Measurements from ENCODE around the gene KISS1. TPM values are rescaled to one million over a fixed set of nuclear protein-coding genes. Genes with fewer than 3 reads are reported as not detected.

The KISS1 gene
- total and polyA plus RNA-seq, 2 of the 4 experiments (the other 2 are of a cell fraction): 11.7 to 27.3 TPM

- in situ Hi-C loops (cut with MboI; ENCODE audit: low sequenced_read_pairs): loop anchor here (5.0 kb wide), 1 partner anchor 40 kb away; no protein-coding TSS in a partner anchor
- H2BK5ac ChIP-seq (ENCODE audit: low read depth, low read length, poor library complexity, severe bottlenecking): no peak overlapping the region
- WGBS, 2 experiments (ENCODE audit: extremely low coverage in 2 of 2, insufficient read length in 1 of 2): 100% methylated on average over 1 of the region's 5 CpGs; no CpG with 5 or more reads in 1 of the 2 experiments
- no peak overlapping the region for H3K56ac ChIP-seq (ENCODE audit: extremely low read depth, insufficient read depth, low read length)
- H4K20me1 ChIP-seq (ENCODE audit: insufficient read depth, low read length): no peaks in the 10 kb centered on the region
- ChIA-PET CTCF (interaction anchor here (0.6 to 5.3 kb wide), 5 partner anchors 23 to 231 kb away, joined by 3 to 25 read pairs (median 3); no protein-coding TSS in a partner anchor), POLR2A (ENCODE audit: unreplicated experiment) (interaction anchor here (0.6 kb wide), 1 partner anchor 92 kb away, joined by 3 read pairs; no protein-coding TSS in a partner anchor)
- no peak overlapping the region for H3K4ac ChIP-seq (ENCODE audit: low read depth, low read length)
- dilution Hi-C loops (cut with HindIII; ENCODE audit: low sequenced_read_pairs, unreplicated experiment): loop anchor here (25.0 kb wide), 1 partner anchor 220 kb away; no protein-coding TSS in a partner anchor
- no peaks in the 10 kb centered on the region for H3K36me3 ChIP-seq (ENCODE audit: control insufficient read depth, insufficient read depth, low read length)
- no peak overlapping the region for H2BK120ac ChIP-seq (ENCODE audit: low read depth, low read length)
- intact Hi-C loops (cut with micrococcal nuclease): no loop called here
- H3K4me3 ChIP-seq (ENCODE audit: insufficient read depth, low read depth, low read length): no peak overlapping the region
- H3K18ac ChIP-seq (ENCODE audit: low read depth, low read length): no peak overlapping the region
- DNase-seq: no peak
- 0 out of 4 replicates have a peak, but pooled peaks cover 0 to 3% of the 10 kb centered on the region in 2 experiments for H3K79me1 ChIP-seq (ENCODE audit: low read depth in 1 of 2, low read length in 2 of 2)
- no peak overlapping the region for H3K14ac ChIP-seq (replicated peaks; ENCODE audit: low read depth, low read length)
- no peak overlapping the region for H3K9ac ChIP-seq (ENCODE audit: low read depth, low read length)
- H4K91ac ChIP-seq (ENCODE audit: insufficient read depth, low read depth, low read length): 0 out of 2 replicates have a peak overlapping the region, but pooled peaks have one; percentile 17
- H2AFZ ChIP-seq (replicated peaks; ENCODE audit: low read length, poor library complexity): no peak overlapping the region
- no peak overlapping the region for H3K4me2 ChIP-seq (ENCODE audit: low read depth, low read length)
- H4K5ac ChIP-seq (ENCODE audit: low read depth, low read length): no peak overlapping the region
- no peak overlapping the region for H3K23ac ChIP-seq (ENCODE audit: low read depth, low read length)
- ATAC-seq (ENCODE audit: low read depth): no peak
- no peaks in the 10 kb centered on the region; the same call in 1 of the 2 replicates for H3K9me3 ChIP-seq (ENCODE audit: control insufficient read depth, insufficient read depth, low read length)
- BruUV-seq (replicated peaks): no TSS peak
- no peaks in the 10 kb centered on the region for H3K27me3 ChIP-seq (ENCODE audit: control insufficient read depth, insufficient read depth, low read length)
- H3K4me1 ChIP-seq (ENCODE audit: control insufficient read depth, insufficient read depth, low read length): peaks cover 4% of the 10 kb centered on the region; the same call in 1 of the 2 replicates
- H2AK9ac ChIP-seq (replicated peaks; ENCODE audit: low read depth, low read length, poor library complexity): no peak overlapping the region
- peak overlapping the region; percentile 55; the same call in 1 of the 2 replicates for H2BK20ac ChIP-seq (ENCODE audit: low read depth, low read length)
- 0 out of 2 replicates have a peak overlapping the region, but pooled peaks have one; percentile 26 for H2AK5ac ChIP-seq (ENCODE audit: low read depth, low read length)
- H3K9me1 ChIP-seq (ENCODE audit: insufficient read depth, low read length): peaks cover 6% of the 10 kb centered on the region
- TF ChIP-seq, protein P1, sequence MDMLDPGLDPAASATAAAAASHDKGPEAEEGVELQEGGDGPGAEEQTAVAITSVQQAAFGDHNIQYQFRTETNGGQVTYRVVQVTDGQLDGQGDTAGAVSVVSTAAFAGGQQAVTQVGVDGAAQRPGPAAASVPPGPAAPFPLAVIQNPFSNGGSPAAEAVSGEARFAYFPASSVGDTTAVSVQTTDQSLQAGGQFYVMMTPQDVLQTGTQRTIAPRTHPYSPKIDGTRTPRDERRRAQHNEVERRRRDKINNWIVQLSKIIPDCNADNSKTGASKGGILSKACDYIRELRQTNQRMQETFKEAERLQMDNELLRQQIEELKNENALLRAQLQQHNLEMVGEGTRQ (IDR thresholded peaks at IDR 0.05; ENCODE audit: low read depth, low read length): no peak
- TF ChIP-seq RFX5 (IDR thresholded peaks at IDR 0.05; ENCODE audit: low read depth, low read length): no peak
- H2BK15ac ChIP-seq (ENCODE audit: low read depth, low read length): no peak overlapping the region
- no peak overlapping the region for H4K8ac ChIP-seq (ENCODE audit: low read depth in 2 of 2, low read length in 2 of 2)
- H3K27ac ChIP-seq (ENCODE audit: insufficient read depth, low read length): no peak overlapping the region
Observed at GRCh38 chr1:204167730-204168129, 28.6 kb downstream of the KISS1 start.

All from IMR-90 (cell line).